Activated CD4-positive, alpha-beta T cell treated with anti-CD3 and anti-CD28 coated beads, Interleukin-2, Interleukin-6, amounts not matched to agents 100 ng/mL and 50 ng/mL, durations not matched to agents 16 hours and 8 hours (primary cell): ENCODE results near the gene REL.
A peak's percentile ranks its signal among the peaks of the same experiment; 100 is the strongest.
"Not testable (repeated sequence)": the region's sequence is repeated elsewhere in the genome, so short reads cannot be mapped to it uniquely, and the experiment has no call there.

Experiments
- DNase-seq: peaks from one replicate; pipeline ENCODE4 v3.0.0-alpha.2; 2020

REL gene

GRCh38 chr2:60868589-60869273 is 12.6 kb upstream of the REL start:
- no peak for DNase-seq

DNA sequence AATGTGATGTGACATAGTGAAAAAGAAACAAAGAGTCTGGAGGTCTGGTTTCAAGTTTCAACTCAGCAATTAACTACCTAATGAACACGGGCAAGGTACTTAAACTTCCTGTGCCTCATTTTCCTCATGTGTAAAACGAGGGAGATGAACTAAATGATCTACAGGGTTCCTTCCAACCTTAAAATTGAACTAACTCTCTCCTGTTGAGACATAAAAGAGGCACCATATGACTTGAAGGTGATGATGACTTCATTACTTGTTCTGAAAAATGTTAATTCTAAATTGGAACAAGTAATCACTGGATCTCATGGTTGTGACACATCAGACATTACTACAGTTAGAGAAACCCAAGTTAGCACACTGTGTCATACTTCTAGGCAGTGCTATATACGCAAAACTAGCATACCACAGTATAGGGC is 8.9 kb upstream of the REL start:
- DNase-seq, result peak; percentile 49

DNA sequence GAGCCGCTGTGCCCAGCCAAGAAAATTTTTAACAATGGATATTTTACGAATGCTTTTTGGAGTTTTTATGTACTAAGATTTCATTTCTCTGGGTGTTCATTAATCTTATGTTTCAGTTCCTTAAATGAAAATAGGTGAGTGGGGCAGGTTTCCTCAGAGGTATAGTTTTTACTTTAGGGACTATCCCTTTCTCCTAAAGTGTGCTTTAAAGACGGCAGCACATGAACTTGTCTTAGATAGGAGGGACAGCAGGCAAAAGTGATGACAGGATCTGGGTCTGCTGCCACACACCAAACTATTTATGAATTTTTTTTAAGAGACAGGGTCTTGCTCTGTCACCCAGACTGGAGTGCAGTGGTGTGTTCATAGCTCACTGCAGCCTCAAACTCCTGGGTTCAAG is 8.0 kb upstream of the REL start:
- no peak for DNase-seq

DNA sequence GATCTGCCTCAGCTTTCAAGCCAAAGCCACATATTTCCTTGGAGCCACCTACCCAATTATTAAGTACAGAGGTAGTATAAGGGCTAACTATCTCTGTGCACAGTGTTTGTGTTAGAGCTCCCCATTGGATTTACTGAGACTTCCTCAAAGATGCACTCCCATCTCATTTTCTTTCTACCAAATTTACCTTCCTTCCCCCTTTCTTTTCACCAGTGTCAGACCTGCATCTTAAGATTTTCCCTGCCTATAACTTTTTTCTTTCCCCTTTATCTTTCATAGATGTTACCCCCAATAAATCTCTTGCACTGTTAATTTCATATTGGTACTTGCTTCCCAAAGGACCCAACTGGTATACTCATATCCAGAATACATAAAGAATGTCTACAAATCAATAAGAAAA is 5.9 kb upstream of the REL start:
- DNase-seq, result no peak

DNA sequence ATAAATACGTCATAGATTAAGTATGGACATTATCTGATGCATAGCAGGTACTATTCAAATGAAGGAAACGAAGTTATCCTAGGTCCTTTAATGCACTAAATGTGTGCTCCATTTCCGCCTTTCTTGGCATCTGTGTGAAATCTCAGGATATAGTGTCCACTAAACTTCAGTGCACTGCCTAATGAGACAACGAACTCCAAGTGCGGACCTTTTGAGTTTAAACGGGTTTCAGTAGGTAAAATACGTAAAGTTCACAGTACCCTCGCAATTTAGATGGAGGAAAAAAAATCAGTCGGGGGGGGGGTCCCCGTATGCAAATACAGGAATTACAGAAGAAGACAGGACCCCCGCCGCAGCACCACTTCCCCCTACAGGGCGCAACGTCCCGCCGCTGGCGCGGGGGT is 729 bp upstream of the REL start:
- DNase-seq, result no peak

- DNase-seq, result peak; percentile 44
Measured at GRCh38 chr2:60882971-60883753, 1.8 kb downstream of the REL start.

- DNase-seq, result no peak
Measured at GRCh38 chr2:60883896-60884295, 2.5 kb downstream of the REL start.

DNA sequence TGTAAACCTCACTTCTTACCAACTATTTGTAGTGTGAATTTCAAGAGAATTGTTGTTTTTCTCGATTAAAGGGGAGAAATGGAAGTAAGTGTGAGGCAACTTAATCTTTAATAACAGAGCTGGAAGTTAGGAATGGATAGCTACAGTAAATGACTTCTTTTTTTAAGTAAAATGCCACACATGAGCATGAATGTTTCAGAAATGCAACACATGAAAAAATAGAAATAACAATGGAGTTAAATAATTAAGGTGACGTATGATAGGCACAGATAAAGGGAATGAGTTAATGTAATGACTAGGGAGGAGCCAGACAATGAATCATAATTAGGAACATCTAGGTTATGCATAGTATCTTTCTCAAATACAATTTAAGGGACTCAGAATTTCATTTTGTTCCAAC is 3.4 kb downstream of the REL start:
- no peak for DNase-seq

GRCh38 chr2:60885683-60886082 is 4.3 kb downstream of the REL start:
- DNase-seq, result peak; percentile 35

DNA sequence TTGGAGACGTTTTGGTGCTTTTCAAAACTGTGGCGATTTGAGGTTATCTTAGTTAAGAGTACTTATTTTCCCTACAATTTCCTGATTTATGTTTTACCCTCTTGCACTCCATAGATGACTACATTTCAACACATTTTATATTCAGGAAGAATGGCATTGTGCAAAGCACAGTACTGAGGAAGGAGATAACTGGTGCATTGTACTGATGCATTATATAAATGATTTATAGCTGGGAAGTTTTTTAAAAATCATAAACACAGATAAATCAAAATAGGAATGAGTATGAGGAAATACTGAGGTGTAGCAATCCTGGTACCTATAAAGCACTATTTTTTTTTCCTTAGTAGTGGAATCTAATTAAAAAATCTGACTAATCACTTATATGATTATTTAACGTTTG is 5.6 kb downstream of the REL start:
- DNase-seq, result no peak

DNA sequence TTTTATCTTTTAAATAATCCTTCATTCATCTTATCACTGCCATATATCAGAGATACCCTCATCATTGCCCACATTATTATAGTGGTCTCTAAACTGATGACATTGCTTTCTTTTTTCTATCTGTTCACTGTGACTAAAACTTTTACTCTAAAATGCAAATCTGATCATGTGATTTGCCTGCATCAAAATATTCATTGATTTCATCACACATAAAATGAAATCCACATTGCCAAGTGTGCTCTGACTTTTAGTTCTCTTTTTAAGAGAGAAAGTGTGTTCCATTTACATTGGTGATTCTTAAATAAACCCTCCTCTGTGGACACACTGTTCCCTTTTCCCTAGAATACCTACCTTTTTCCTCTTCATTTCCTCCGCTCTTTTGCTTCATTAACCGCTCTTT is 7.5 kb downstream of the REL start:
- no peak for DNase-seq

DNA sequence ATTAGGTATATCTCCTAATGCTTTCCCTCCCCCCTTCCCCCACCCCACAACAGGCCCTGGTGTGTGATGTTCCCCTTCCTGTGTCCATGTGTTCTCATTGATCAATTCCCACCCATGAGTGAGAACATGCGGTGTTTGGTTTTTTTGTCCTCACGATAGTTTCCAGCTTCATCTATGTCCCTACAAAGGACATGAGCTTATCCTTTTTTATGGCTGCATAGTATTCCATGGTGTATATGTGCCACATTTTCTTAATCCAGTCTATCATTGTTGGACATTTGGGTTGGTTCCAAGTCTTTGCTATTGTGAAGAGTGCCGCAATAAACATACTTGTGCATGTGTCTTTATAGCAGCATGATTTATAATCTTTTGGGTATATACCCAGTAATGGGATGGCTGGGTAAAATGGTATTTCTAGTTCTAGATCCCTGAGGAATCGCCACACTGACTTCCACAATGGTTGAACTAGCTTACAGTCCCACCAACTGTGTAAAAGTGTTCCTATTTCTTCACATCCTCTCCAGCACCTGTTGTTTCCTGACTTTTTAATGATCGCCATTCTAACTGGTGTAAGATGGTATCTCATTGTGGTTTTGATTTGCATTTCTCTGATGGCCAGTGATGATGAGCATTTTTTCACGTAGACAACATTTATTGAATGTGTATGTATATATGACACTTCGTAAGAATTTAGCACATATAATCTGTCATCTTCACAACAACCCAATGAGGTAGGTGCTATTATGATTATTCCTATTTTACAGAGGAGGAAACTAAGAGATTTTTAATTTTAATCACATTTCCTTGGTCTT is 8.4 kb downstream of the REL start:
- DNase-seq, result not testable (repeated sequence)

- DNase-seq, result no peak
Measured at GRCh38 chr2:60890393-60890707, 9.0 kb downstream of the REL start.

DNA sequence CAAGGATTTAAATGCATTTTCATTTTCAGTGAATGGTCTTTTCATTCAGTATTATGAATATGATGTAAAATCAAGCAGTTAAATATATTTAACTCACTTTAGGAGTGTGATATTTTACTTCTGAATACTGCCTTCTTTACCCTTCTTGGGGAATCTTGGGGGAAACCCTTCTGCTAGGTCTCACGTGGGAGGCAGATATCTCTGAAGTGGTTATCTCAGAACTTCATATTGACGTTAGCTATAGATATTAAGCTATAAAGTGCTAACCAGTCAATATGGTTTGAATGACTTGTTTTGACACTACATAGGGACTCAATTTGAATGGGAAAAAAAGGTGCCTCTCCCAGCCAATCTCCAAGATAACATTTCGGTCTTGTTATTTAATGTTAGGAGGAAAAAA is 9.8 kb downstream of the REL start:
- no peak for DNase-seq

DNA sequence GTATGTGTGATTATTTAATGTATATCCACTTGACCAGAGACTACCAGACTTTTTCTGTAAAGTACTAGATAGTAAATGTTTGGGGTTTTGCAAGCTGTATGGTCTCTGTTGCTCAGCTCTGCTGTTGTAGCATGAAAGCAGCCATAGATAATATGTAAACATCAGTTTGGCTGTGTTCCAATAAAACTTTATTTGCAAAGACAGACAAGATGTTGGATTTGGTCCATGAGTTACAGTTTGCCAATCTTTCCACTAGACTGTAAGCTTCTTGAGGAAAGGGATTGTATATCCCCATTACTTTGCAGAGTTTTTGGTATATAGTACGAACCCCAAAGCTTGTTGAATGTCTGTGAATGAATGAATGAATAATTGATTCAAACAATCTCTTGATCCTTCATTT is 17.2 kb downstream of the REL start:
- no peak for DNase-seq

DNA sequence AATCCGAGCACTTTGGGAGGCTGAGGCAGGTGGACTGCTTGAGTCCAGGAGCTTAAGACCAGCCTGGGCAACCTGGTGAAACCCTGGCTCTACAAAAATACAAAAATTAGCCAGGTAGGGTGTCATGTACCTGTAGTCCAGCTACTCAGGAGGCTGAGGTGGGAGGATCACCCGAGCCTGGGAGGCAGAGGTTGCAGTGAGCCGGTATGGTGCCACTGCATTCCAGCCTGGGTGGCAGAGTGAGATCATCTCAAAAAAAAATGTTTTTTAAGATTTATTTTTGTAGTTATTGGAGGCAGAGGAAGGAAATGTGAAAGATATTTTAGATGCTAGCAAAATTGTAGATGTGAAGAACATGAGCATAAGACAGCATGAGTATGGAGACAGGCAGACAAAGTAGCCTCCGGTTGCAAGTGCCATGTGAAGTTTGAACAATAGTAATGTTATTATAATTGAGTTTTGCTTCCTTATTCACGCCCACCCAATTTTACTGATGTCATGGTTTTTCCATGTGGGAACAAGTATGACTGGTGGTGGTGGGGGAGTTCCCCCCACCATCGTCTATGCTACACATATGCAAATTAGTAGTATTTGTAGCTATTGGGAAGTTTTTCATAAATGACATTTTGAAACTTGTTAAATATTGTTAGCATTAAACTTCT is 18.0 kb downstream of the REL start:
- DNase-seq, result peak; percentile 36

GRCh38 chr2:60899892-60900249 is 18.5 kb downstream of the REL start:
- no peak for DNase-seq

DNA sequence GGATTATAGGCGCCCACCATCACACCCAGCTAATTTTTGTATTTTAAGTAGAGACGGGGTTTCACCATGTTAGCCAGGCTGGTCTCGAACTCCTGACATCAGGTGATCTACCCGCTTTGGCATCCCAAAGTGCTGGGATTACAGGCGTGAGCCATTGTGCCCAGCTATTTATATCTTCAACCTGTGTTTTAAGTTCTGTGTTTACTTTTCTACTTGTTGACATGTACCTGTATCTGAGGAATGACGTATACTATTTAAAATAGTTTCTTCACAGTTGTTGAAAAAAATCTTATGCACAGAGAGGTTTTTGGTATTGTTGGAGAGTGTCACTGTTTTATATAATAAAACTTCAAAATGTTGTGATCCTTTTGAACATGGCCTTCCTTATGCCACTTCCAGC is 19.9 kb downstream of the REL start:
- not testable (repeated sequence) for DNase-seq

- not testable (repeated sequence) for DNase-seq
Measured at GRCh38 chr2:60905867-60906266, 24.5 kb downstream of the REL start.

DNA sequence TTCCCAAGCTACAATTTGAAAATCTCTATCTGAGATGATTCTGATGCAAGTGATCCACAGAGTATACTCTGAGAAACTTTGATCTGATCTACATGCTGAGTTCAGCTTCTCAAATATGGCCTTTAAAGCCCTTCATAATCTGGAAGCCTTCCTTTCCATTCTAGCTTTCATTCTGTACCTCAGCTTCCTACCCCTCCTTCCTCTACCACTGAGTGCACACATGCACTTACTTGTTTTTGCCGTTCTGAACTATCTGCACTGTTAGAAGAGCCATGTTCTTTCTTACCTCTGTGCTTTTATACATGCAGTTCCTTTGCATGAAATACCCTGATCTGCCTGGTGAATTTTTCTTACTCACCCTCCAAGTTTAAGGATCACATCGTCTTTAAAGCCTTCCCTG is 25.0 kb downstream of the REL start:
- no peak for DNase-seq

GRCh38 chr2:60907329-60907728 is 26.0 kb downstream of the REL start:
- no peak for DNase-seq

GRCh38 chr2:60925994-60926740 is 44.8 kb downstream of the REL start:
- DNase-seq, result no peak
